Stimulated activated CD8-positive, alpha-beta memory T cell treated with anti-CD3 and anti-CD28 coated beads, Interleukin-4, amount 100 ng/mL, for 24 hours (primary cell): ENCODE measurements around the gene FGF11.

Experiments used
- DNase-seq: peaks from one replicate; pipeline ENCODE4 v3.0.0-alpha.2; 2020; ENCODE audit warnings: low read depth

The FGF11 gene

GRCh38 chr17:7431231-7431630 lies 8.1 kb upstream of the FGF11 start:
- DNase-seq: no peak

DNA sequence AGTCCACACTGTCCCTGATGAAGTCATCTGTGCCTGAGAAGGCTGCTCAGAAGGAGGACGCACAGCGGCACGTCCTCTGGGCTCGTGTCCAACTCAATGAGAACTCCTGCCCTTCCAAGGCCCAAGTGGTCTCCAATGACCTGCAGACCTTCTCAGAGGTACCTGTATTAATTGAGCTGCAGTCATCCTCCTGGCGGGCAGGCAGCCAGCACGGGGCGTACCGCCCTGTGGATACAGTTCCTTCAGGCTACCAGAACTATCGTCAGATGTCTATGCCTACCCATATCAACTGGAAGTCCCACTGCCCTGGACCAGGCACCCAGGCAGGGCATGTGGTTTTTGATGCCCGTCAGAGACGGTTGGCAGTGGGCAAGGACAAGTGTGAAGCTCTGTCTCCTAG lies 7.0 kb upstream of the FGF11 start:
- DNase-seq: no peak

DNA sequence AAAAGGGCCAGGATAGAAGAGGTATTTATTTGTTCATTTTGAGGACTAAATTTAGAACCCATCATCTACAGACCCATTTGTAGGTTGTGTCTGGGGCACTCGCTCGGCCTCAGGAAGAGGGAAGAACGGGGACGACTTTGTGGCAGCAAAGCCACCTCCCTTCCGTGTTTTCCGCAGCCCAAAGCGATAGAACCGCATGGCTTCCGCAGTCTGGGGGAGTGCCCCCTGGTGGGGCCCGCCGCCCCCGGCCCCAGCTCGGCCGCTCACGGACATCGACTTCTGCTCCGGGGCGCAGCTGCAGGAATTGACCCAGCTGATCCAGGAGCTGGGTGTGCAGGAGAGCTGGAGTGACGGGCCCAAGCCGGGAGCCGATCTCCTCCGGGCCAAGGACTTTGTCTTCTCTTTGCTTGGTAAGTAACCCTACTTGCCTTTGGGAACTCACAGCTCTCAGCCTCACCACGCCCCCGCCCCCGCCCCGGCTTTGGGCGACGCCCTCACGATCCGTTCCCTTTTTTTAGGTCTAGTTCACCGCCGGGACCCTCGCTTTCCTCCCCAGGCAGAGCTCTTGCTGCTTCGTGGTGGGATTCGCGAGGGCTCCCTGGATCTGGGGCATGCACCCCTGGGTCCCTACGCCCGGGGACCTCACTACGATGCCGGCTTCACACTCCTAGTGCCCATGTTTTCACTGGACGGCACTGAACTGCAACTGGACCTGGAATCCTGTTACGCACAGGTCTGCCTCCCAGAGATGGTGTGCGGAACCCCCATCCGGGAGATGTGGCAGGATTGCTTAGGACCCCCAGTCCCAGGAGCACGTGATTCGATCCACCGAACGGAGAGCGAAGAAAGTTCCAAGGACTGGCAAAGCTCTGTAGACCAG lies 3.4 kb upstream of the FGF11 start:
- DNase-seq: no peak

DNA sequence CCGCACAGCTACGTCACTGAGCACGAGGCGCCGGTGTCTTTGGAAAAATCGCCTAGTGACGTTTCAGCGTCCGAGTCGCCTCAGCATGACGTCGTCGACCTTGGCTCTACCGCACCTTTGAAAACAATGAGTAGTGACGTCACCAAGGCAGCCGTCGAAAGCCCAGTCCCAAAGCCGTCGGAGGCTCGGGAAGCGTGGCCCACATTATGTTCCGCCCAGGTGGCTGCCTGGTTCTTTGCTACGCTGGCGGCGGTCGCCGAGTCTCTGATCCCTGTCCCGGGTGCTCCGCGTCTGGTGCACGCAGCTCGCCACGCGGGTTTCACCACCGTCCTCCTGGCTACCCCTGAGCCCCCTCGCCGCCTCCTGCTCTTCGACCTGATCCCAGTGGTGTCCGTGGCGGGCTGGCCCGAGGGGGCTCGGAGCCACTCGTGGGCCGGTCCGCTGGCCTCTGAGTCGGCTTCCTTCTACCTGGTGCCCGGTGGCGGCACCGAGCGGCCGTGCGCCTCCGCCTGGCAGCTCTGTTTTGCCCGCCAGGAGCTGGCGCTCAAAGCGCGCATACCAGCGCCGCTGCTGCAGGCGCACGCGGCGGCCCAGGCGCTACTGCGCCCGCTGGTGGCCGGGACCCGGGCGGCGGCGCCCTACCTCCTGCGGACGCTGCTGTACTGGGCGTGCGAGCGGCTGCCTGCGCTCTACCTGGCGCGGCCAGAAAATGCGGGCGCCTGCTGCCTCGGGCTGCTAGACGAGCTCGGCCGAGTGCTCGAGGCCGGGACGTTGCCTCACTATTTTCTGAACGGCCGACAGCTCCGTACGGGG lies 2.5 kb upstream of the FGF11 start:
- DNase-seq: peak; percentile 70

- DNase-seq: no peak
These were observed 1.9 kb upstream of the FGF11 start for GRCh38 chr17:7437369-7437863.

- DNase-seq: peak; percentile 56
These were observed 1.2 kb upstream of the FGF11 start for GRCh38 chr17:7437950-7438614.

DNA sequence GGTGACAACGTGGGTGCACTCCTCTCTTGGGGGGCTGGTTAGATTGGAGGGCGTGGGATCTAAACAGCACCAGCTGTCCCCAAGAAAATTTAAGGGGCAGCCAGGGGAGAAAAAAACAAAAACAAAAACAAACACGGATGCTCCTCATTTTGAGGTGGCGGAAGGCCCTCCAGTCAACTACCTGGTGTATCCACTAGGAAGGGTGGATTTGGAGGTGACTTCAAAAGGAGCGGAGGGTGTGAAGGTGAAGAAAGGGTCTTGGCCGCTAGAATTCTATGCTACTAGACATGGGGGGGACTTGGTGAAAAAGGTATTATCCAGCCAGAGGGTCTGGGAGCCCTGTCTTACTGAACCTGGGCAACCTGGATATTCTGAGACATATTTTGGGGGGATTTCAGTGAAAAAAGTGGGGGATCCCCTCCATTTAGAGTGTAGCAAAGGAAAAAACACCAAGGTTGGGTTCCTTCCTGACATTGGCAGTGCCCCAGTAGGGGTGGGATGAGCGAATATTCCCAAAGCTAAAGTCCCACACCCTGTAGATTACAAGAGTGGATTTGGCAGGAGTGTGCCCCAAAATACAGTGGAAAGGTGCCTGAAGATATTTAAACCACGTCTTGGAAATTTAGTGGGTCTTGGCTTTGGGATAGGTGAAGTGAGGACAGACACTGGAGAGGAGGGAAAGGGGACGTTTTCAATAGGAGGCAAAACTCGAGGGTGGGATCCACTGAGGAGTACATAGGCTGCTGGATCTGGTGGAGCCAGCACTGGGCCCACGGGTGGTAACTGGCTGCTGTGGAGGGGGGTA lies 454 bp upstream of the FGF11 start:
- DNase-seq: no peak

DNA sequence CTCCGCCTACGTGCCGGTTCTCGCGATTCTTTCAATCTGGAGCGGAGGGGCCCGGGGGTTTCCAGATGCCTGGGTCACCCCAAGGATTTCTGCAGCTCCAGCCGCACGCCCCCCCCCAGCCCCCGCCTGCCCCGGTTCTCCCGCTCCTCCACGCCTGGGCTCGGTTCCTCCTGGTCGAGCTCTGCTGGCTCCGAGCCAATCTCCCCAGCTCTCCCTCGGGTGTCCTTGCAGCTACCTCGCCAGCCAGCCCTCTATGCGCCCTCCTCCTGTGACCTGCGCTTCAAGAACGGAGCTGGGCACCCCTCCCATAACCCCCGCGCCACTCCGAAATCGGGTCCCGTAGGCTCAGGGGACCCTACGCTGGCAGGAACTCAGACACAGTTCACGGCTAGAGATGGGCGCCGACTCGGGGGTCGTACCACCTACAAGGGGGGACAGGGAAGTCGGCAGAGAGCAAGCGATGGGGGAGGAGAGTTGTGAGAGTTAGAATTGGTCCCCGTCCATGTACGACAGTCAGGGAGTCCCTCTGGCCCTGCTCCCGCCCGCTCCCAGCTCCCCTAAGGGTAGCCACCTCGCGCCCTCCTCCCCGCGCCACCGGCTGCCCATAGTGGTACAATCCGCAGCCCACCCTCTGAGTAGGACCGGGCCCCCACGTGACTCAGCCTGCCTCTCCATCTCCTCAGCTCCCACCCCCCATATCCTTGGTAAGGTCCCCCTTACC lies 961 bp downstream of the FGF11 start:
- no peak for DNase-seq

- no peak for DNase-seq
These were observed 1.5 kb downstream of the FGF11 start for GRCh38 chr17:7440834-7441195.

DNA sequence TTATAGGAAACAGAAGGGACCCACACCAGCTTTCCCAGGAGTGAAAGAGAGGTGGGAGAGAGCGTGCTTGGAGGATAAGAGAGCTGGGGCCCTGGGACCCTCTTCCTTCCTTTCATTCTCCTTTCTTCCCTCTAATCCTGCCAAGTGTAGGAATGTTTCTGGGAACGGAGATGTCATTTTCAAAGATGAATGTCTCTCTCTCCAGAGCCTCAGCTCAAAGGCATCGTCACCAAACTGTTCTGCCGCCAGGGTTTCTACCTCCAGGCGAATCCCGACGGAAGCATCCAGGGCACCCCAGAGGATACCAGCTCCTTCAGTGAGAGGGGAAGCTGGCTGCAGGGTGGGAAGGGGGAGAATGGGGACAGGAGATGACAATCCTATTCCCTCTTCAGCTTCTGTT lies 2.0 kb downstream of the FGF11 start:
- DNase-seq: no peak

DNA sequence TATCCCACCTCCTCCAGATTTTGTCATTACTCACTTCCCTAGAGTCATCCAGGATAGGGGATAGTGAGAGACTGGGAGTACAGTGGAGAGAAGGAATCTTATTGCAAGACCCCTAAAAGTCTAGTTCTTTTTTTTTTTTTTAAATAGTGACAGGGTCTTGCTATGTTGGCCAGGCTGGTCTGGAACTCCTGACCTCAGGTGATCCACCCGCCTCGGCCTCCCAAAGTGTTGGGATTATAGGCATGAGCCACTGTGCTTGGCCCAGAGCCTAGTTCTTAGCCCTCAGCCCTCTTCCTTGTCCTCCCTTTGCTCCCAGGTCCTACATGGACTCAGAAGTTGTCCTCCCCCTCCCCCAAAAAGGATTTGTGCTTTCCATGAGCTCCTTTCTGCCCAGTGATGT lies 2.8 kb downstream of the FGF11 start:
- no peak for DNase-seq

DNA sequence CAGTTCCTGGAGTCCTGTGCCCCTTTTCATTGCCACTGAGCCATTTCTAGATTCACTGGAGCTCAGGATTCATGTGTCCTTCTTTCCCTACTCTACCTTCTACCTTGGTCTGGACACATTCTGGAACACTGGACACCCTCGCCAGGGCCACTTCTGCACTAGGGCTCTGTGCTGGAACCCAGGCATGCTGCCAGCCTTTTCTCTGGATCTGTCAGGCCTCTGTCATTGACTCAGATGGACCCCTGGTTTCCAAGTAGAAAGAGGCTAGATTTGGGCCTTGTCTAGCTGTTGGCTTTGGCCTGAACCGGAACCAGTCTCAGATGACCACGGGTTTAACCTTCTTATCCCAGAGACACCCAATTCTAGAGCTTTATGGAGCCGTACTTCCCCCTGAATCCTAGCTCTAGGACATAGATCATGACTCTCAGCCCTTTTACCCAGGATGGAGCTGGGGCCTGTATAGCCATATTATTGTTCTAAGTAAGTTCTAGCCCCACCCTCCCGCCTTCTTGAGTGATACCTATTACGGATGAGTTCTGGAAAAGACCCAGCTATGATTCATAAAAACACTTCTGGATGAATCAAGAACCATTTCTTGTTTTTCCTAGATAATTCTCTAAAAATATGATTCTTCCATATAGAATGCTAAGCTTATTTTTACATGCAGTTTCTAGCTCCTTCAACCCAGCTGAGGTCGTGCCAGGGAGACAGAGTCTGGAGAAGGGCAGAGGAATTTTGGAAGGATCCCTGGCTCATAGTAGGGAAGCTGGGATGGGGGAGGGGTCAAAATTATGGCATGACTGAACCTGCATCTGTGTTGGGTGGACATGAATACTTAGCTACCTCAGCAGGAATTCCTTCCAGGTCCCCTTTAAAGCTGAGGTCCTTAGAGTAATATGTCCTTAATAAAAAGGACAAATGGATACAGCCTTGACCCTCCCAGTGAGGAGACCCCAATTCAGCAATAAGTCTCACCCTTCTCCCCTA lies 4.5 kb downstream of the FGF11 start:
- DNase-seq: no peak

DNA sequence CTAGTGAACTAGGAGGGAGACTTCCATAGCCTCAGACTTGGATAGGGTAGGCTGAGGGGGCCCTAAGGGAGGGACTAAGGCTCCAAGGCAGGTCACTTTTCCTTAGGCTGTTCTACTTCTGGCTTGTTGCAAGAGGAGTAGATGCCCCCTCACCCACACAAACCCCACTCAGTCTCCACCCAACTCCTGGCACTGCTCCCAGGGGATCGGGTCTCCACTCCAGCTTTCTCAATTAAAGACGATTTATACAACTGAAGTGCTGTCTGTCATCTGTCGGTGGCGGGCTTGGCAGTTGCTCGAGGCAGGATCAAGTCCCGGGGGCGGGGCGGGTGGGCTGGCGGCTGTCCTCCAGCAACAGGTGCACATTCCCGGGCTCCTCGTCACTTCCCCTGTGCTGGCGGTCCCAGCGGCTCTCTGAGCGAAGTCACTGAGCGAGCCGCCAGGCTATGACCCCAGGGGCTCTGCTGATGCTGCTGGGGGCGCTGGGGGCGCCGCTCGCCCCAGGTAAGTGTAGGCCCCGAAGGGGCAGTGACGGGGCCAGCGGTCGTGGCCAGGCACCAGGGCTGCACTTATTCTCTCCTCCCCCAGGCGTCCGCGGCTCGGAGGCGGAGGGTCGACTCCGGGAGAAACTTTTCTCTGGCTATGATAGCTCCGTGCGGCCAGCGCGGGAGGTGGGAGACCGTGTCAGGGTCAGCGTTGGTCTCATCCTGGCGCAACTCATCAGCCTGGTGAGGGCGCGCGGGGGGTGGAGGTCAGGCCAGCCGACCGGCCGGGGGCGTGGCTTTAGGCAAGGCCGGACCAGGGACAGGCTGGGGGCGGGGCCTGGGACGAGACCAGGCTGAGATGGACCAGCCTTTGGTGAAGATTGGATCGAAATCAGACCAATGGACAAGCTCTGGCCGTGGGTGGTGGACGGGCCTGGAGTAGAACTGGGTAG lies 5.6 kb downstream of the FGF11 start, which contains the start of gene CHRNB1:
TSS of gene CHRNB1 (plus strand) at position 380 of the 937 bp plus-strand sequence. CDS start at position 447, 67 bp downstream.
- no peak for DNase-seq

- no peak for DNase-seq
These were observed 6.3 kb downstream of the FGF11 start for GRCh38 chr17:7445619-7445968.

DNA sequence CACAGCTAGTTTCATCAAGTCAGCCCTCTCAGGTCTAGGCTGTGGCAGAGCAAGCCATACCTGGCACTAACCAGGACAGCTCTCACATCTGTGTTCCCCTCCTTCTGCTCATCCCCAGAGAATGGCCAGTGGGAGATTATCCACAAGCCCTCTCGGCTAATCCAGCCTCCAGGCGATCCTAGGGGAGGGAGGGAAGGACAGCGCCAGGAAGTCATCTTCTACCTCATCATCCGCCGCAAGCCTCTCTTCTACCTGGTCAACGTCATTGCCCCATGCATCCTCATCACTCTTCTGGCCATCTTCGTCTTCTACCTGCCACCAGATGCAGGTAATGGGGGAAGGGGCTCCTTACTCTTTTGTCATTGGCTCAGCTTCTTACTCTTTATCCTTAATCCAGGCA lies 9.1 kb downstream of the FGF11 start:
- DNase-seq: no peak

- no peak for DNase-seq
These were observed 20.7 kb downstream of the FGF11 start for GRCh38 chr17:7459961-7460545.

GRCh38 chr17:7460850-7461660 lies 21.7 kb downstream of the FGF11 start:
- DNase-seq: no peak
